LNCaP clone FGC (cell line): ENCODE data around the gene TRAF3IP1.

Source experiments
- DNase-seq: peaks from one replicate; pipeline ENCODE4 v3.0.0-alpha.2; 2011; ENCODE audit warnings: low read depth
- H3K4me3 ChIP-seq: 2 replicates; pipeline ENCODE4 v1.5.1; 2011; ENCODE audit warnings: mild to moderate bottlenecking, low read depth, low read length, control low read depth
- TF ChIP-seq, protein P1 (sequence below): IDR thresholded peaks from 2 replicates; pipeline ENCODE4 v1.5.1; 2012; ENCODE audit warnings: mild to moderate bottlenecking; ENCODE audit not compliant: control insufficient read depth, insufficient read depth; ENCODE audit errors: extremely low read depth

Gene TRAF3IP1

DNA sequence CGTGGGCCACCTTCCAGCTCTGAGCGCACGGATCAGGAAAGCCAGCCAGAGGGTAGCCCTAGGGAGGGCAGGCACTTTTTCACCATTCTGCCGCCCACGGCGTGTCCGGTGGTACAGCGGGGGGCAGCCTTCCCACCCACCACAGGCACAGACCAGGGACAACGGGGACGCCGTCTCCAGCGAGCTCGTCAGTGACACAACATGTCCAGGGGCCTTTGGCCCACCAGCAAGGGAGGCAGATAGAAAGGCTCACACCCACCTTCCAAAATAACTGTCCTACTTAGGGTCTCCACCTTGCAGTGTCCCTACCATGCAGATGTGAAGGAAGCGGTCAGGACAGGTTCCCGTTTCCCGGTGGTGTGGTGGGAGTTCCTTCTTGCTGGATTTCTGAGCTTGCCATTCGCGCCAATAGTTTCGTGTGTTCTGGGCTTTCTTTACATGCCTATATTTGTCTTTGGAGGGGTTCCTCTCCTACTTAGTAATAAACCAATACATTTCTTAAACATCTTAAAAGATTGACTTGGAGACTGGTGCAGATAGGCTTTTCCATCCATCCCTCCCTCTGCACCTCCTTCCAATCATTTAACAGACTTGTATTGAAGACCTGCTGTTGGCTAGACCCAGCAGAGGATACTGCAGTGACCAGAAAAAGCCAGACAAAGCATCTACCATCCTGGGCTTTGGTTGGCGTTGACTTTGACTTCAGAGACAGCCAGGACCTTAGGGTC, 107.3 kb downstream of the TRAF3IP1 start:
- H3K4me3 ChIP-seq, result peak overlapping the region; percentile 89
- DNase-seq, result no peak
- TF ChIP-seq, protein P1, sequence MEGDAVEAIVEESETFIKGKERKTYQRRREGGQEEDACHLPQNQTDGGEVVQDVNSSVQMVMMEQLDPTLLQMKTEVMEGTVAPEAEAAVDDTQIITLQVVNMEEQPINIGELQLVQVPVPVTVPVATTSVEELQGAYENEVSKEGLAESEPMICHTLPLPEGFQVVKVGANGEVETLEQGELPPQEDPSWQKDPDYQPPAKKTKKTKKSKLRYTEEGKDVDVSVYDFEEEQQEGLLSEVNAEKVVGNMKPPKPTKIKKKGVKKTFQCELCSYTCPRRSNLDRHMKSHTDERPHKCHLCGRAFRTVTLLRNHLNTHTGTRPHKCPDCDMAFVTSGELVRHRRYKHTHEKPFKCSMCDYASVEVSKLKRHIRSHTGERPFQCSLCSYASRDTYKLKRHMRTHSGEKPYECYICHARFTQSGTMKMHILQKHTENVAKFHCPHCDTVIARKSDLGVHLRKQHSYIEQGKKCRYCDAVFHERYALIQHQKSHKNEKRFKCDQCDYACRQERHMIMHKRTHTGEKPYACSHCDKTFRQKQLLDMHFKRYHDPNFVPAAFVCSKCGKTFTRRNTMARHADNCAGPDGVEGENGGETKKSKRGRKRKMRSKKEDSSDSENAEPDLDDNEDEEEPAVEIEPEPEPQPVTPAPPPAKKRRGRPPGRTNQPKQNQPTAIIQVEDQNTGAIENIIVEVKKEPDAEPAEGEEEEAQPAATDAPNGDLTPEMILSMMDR, result no peak

DNA sequence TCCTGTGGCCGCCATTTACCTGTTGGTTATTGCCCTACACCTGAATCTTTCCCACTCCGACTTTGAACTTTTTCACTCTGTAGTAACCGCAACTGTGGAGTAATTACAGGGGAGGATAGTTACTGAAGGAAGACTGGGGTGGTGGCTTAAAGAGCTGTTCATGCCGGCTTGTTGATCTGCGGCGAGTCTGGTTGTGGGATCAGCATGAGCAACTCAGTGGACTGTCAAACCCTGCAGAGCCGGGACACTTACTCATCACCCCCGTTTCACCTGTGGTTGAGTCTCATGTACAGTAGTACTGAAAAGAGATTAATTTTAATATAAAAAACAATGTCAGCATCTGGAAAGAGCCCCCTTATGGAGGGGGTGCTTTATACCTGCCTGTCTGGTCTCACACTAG, 108.5 kb downstream of the TRAF3IP1 start:
- TF ChIP-seq, protein P1, result no peak
- H3K4me3 ChIP-seq, result no peak overlapping the region

DNA sequence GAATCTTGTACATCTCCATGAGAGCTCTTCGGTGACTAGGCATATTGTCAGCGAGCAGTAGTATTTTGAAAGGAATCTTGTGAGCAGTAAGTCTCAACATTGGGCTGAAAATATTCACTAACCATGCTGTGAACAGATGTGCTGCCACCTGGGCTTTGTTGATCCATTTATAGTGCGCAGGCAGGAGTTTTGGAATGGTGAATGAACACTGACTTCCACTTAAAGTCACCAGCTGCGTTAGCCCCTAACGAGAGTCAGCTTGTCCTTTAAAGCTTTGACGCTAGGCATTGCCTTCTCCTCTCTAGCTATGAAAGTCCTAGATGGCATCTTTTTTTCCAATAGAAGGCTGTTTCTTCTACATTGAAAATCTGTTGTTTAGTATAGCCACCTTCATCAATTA, 110.5 kb downstream of the TRAF3IP1 start:
- no peak for DNase-seq
- TF ChIP-seq, protein P1, result no peak
- no peak overlapping the region for H3K4me3 ChIP-seq

More for the DNA sequence above, 108.5 kb downstream of the TRAF3IP1 start:
- DNase-seq, result no peak

DNA sequence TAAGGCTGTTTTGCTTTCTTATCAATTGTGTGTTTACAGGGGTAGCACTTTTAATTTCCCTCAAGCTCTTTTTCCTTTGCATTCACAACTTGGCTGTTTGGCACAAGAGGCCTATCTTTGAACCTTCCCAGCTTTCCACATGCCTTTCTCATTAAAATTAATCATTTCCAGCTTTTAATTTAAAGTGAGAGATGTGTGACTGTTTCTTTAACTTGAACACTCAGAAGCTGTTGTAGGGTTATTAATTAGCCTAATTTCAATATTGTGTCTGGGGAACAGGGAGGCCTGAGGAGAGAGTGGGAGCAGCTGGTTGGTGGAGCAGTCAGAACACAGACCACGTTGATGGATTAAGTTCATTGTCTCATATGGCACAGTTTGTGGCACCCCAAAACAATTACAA, 111.1 kb downstream of the TRAF3IP1 start:
- no peak overlapping the region for H3K4me3 ChIP-seq
- TF ChIP-seq, protein P1, result no peak
- DNase-seq, result no peak

DNA sequence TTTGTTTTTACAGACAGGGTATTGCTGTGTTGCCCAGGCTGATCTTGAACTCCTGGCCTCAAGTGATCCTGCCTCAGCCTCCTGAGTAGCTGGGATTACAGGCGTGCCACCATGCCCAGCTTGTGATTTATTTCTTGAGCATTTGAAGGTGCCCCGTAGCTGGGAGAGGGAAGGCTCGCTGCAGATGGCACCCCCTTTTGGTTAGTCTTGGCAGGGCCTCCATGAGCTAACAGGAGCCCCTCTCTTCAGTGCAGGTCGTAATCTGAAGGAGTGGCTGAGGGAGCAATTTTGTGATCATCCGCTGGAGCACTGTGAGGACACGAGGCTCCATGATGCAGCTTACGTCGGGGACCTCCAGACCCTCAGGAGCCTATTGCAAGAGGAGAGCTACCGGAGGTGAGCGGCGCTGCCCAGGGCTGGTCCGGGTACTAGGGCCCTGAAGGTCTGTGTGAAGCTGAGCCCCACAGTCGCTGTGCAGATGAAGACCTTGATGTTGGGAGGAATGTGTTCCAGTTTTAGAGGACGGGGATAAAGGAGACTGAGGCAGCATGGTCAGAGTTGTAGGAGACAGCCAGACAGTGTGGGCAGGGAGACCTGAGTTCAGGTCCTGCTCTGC, 113.1 kb downstream of the TRAF3IP1 start:
- TF ChIP-seq, protein P1, result no peak
- no peak overlapping the region for H3K4me3 ChIP-seq
- no peak for DNase-seq

DNA sequence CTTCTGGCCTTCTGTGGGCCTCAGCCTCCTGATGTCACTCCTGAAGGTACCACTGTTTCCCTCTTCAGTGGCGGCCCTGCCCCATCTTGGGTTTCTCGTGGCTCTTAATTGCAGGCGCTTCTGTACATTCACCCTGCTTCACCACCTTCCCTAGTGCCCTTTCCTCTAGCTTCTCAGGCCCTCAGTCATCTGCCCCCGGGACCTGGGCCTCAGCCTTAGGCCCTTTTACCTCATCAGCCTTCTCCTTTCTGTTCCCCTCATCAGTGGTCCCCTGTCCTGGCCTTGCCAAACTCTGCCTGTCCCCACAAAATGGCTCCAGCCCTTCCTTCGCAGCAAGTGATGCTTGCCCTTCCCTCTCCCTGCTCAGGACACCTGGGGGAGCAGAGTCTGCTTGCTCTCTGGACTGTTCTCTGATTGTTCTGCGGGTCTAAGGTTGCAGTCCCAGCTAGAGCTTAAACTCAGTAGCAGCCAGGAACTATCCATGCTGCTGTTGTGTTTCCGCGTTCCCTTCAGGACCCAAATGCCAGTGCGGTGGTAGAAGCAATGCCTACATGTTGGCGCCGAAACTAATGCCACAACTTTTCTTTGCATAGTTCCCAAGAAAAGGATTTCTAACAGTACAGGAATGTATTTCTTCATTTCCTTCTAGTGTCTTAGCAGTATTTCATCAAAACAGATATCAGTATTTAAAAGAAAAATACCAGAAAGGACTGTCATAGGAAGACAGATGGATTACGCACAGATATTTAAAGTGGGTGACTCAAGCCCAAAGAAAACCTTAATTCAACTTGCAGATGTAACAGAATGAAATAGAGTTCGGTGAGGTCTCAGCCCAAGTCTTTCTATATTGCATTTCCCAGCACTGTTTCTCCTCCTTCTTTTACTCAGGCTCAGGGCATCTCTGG, 113.9 kb downstream of the TRAF3IP1 start:
- no peak for DNase-seq
- TF ChIP-seq, protein P1, result no peak
- no peak overlapping the region for H3K4me3 ChIP-seq
